Neuronal stem cell (in vitro differentiated cells): ENCODE measurements around the gene SPAG16.
A peak's percentile ranks its signal among the peaks of the same experiment; 100 is the strongest.

Experiments used
- DNase-seq: peaks from one replicate; pipeline ENCODE4 v3.0.0-alpha.2; 2013; ENCODE audit warnings: low spot score
- H2AFZ ChIP-seq: one replicate; pipeline ENCODE4 v1.6.1; 2013; ENCODE audit warnings: mild to moderate bottlenecking, low read length, inconsistent platforms
- H2AK5ac ChIP-seq: 2 replicates; pipeline ENCODE4 v1.6.1; 2013; ENCODE audit warnings: low read depth, mild to moderate bottlenecking, inconsistent platforms, low read length, moderate library complexity, mixed read lengths
- H2BK120ac ChIP-seq: 2 replicates; pipeline ENCODE4 v1.6.1; 2013; ENCODE audit warnings: low read depth, mild to moderate bottlenecking, inconsistent platforms, low read length, moderate library complexity, mixed read lengths
- H2BK12ac ChIP-seq: one replicate; pipeline ENCODE4 v1.6.1; 2013; ENCODE audit warnings: low read length, inconsistent platforms
- H2BK15ac ChIP-seq: 2 replicates; pipeline ENCODE4 v1.6.1; 2013; ENCODE audit warnings: mild to moderate bottlenecking, low read length, inconsistent platforms, mixed read lengths
- H2BK5ac ChIP-seq: one replicate; pipeline ENCODE4 v1.6.1; 2013; ENCODE audit warnings: inconsistent platforms, mild to moderate bottlenecking, low read length, moderate library complexity
- H3K14ac ChIP-seq: one replicate; pipeline ENCODE4 v1.6.1; 2013; ENCODE audit warnings: low read length, inconsistent platforms
- H3K18ac ChIP-seq: 2 replicates; pipeline ENCODE4 v1.6.1; 2013; ENCODE audit warnings: low read length, inconsistent platforms
- H3K23ac ChIP-seq: 2 replicates; pipeline ENCODE4 v1.6.1; 2013; ENCODE audit warnings: low read depth, mild to moderate bottlenecking, mixed read lengths, low read length, inconsistent platforms; ENCODE audit not compliant: poor library complexity
- H3K27ac ChIP-seq: replicated peaks from 3 replicates; pipeline ENCODE4 v1.5.1; 2013; ENCODE audit warnings: low read length, inconsistent platforms
- H3K27me3 ChIP-seq, 3 experiments: 2 replicates each; pipeline ENCODE4 v1.6.1; 2013; ENCODE audit warnings: low read length in 3 of 3, mild to moderate bottlenecking in 2 of 3, inconsistent platforms in 1 of 3, low read depth in 1 of 3, mixed read lengths in 1 of 3, moderate library complexity in 1 of 3; ENCODE audit not compliant: control insufficient read depth in 3 of 3, insufficient read depth in 3 of 3
- H3K36me3 ChIP-seq, 2 donors: replicated peaks in 1 of 2; 2 replicates each; pipeline ENCODE4 v1.6.1; 2013; ENCODE audit warnings: low read length in 2 of 2; ENCODE audit not compliant: control insufficient read depth in 2 of 2, insufficient read depth in 2 of 2
- H3K4ac ChIP-seq: 2 replicates; pipeline ENCODE4 v1.6.1; 2013; ENCODE audit warnings: inconsistent platforms, mild to moderate bottlenecking, low read length, moderate library complexity
- H3K4me1 ChIP-seq, 2 donors: 1 replicate in 1 of 2; 2 replicates in 1 of 2; pipeline ENCODE4 v1.6.1; 2013; ENCODE audit warnings: low read length in 2 of 2, low read depth in 1 of 2; ENCODE audit not compliant: control insufficient read depth in 2 of 2, insufficient read depth in 1 of 2
- H3K4me2 ChIP-seq: one replicate; pipeline ENCODE4 v1.6.1; 2013; ENCODE audit warnings: mild to moderate bottlenecking, low read length, inconsistent platforms; ENCODE audit not compliant: insufficient read depth, poor library complexity, severe bottlenecking
- H3K4me3 ChIP-seq, 2 donors: 2 replicates each; pipeline ENCODE4 v1.5.1; 2013; ENCODE audit warnings: low read length in 2 of 2, mild to moderate bottlenecking in 2 of 2, inconsistent platforms in 1 of 2, moderate library complexity in 1 of 2
- H3K79me1 ChIP-seq: one replicate; pipeline ENCODE4 v1.6.1; 2013; ENCODE audit warnings: low read depth, mild to moderate bottlenecking, inconsistent platforms, low read length, moderate library complexity
- H3K9ac ChIP-seq: one replicate; pipeline ENCODE4 v1.6.1; 2013; ENCODE audit warnings: mild to moderate bottlenecking, low read depth, low read length, inconsistent platforms; ENCODE audit not compliant: poor library complexity
- H3K9me3 ChIP-seq, 2 donors: replicated peaks in 1 of 2; 2 replicates each; pipeline versions ENCODE3 to v1.6.1; 2013; ENCODE audit warnings: low read length in 2 of 2, mild to moderate bottlenecking in 2 of 2, inconsistent platforms in 1 of 2, low read depth in 1 of 2, mixed read lengths in 1 of 2, moderate library complexity in 1 of 2; ENCODE audit not compliant: control insufficient read depth in 2 of 2, insufficient read depth in 1 of 2
- H4K8ac ChIP-seq: one replicate; pipeline ENCODE4 v1.6.1; 2013; ENCODE audit warnings: low read depth, mild to moderate bottlenecking, inconsistent platforms, low read length, moderate library complexity
- H4K91ac ChIP-seq: one replicate; pipeline ENCODE4 v1.6.1; 2013; ENCODE audit warnings: low read length, low read depth, mild to moderate bottlenecking, inconsistent platforms; ENCODE audit not compliant: poor library complexity
- WGBS, 2 donors: extraction: QIAGEN DNeasy Blood & Tissue Kit; methylation state at CpG; one replicate each; pipeline ENCODE4 v1.1.7; 2013; ENCODE audit warnings: missing lambda C conversion rate in 2 of 2, mixed read lengths in 1 of 2; ENCODE audit not compliant: insufficient read length in 2 of 2, insufficient replicate concordance in 1 of 2; ENCODE audit errors: extremely low coverage in 2 of 2; 5-methylcytosine and 5-hydroxymethylcytosine counted together

Gene SPAG16

GRCh38 chr2:213723041-213723560, 438.8 kb downstream of the SPAG16 start:
- Histone ChIP-seq H3K4me3 (no peak overlapping the region), H2BK12ac (no peak overlapping the region), H3K4me2 (no peak overlapping the region), H3K27me3 (no peaks in the 10 kb centered on the region), H2BK15ac (no peak overlapping the region), H3K23ac (no peak overlapping the region), H2BK120ac (no peak overlapping the region), H4K91ac (no peak overlapping the region), H3K18ac (no peak overlapping the region), H2AFZ (peak overlapping the region; percentile 55), H3K27ac (no peak overlapping the region), H3K9me3 (no peaks in the 10 kb centered on the region), H3K9ac (no peak overlapping the region), H2BK5ac (no peak overlapping the region), H3K4me1 (no peaks in the 10 kb centered on the region), H4K8ac (no peak overlapping the region), H3K36me3 (no peaks in the 10 kb centered on the region), H3K79me1 (no peaks in the 10 kb centered on the region), H2AK5ac (no peak overlapping the region), H3K4ac (no peak overlapping the region), H3K14ac (no peak overlapping the region)
- WGBS, 2 donors, result no CpG with 5 or more reads among the region's 2 CpGs
- DNase-seq, result no peak

DNA sequence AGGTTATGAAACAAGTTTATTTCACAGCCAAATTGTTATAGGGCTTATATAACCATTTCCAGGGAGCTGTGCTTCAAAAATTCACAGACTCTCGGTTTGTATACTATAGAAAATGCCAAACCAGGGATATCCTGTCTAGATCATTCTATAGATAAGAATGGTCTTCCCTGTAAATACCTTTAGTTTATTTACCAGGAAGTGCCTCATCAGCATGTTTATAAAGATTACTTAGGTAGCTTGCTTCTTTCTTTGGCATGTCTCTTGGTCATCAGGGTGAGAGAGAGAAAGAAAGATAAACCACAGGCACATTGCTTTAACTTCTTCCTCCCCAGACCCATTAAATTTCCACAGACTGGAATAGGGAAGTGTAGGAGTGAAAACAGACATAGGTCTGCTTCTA, 439.4 kb downstream of the SPAG16 start:
- Histone ChIP-seq H3K4ac (no peak overlapping the region), H2AK5ac (no peak overlapping the region), H3K4me1 (no peaks in the 10 kb centered on the region), H3K18ac (no peak overlapping the region), H2BK5ac (no peak overlapping the region), H3K4me3 (no peak overlapping the region), H3K79me1 (no peaks in the 10 kb centered on the region), H2BK15ac (no peak overlapping the region), H3K9me3 (no peaks in the 10 kb centered on the region), H4K91ac (no peak overlapping the region), H3K4me2 (no peak overlapping the region), H3K23ac (no peak overlapping the region), H3K9ac (no peak overlapping the region), H3K27me3 (no peaks in the 10 kb centered on the region), H2BK12ac (no peak overlapping the region), H2BK120ac (no peak overlapping the region), H3K27ac (no peak overlapping the region), H4K8ac (no peak overlapping the region), H3K36me3 (no peaks in the 10 kb centered on the region), H2AFZ (peak overlapping the region; percentile 55), H3K14ac (no peak overlapping the region)
- no CpG with 5 or more reads among the region's 1 CpG for WGBS, 2 donors
- no peak for DNase-seq

- H4K91ac ChIP-seq, result no peak overlapping the region
- no peak overlapping the region for H3K4me2 ChIP-seq
- no peak overlapping the region for H3K23ac ChIP-seq
- H3K18ac ChIP-seq, result no peak overlapping the region
- H2BK5ac ChIP-seq, result no peak overlapping the region
- DNase-seq, result no peak
- H3K27ac ChIP-seq, result no peak overlapping the region
- H3K9ac ChIP-seq, result no peak overlapping the region
- H3K4ac ChIP-seq, result no peak overlapping the region
- no peak overlapping the region for H2BK15ac ChIP-seq
- no peak overlapping the region for H2AK5ac ChIP-seq
- H3K4me1 ChIP-seq, result no peaks in the 10 kb centered on the region
- no peaks in the 10 kb centered on the region for H3K36me3 ChIP-seq
- H3K79me1 ChIP-seq, result no peaks in the 10 kb centered on the region
- no peaks in the 10 kb centered on the region for H3K9me3 ChIP-seq
- no peak overlapping the region for H2BK120ac ChIP-seq
- no peak overlapping the region for H3K4me3 ChIP-seq
- no peak overlapping the region for H2BK12ac ChIP-seq
- no peaks in the 10 kb centered on the region for H3K27me3 ChIP-seq
- WGBS, 2 donors, result no CpG with 5 or more reads among the region's 1 CpG
- no peak overlapping the region for H2AFZ ChIP-seq
- no peak overlapping the region for H4K8ac ChIP-seq
- H3K14ac ChIP-seq, result no peak overlapping the region
Measured at GRCh38 chr2:213726101-213726500, 441.8 kb downstream of the SPAG16 start.

DNA sequence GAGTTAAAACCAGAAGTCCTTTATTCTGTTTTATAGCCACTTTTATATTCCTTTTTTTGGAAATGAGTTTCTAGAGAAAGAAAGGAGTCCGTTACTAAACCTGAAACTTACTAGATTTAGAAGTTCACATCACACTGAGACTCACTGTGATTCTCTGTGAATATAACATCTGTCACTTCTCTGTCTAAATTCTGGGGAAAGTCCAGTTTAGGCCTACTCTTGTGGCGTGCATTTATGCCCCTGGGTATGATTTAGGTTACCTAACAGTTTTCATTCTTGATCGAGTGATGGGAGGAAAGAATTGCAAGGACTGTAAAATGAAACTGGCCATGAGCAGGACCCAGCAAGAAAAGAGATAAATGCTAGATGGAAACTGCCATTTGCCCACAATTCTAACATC, 449.6 kb downstream of the SPAG16 start:
- H2BK120ac ChIP-seq, result no peak overlapping the region
- no peak overlapping the region for H3K9ac ChIP-seq
- no peaks in the 10 kb centered on the region for H3K36me3 ChIP-seq
- H3K4me2 ChIP-seq, result no peak overlapping the region
- H4K8ac ChIP-seq, result no peak overlapping the region
- H3K4ac ChIP-seq, result no peak overlapping the region
- H3K4me1 ChIP-seq, result no peaks in the 10 kb centered on the region
- H3K4me3 ChIP-seq, result no peak overlapping the region
- H4K91ac ChIP-seq, result no peak overlapping the region
- no peaks in the 10 kb centered on the region for H3K27me3 ChIP-seq
- H3K14ac ChIP-seq, result no peak overlapping the region
- WGBS, 2 donors, result no CpG with 5 or more reads among the region's 3 CpGs
- no peak overlapping the region for H2BK5ac ChIP-seq
- no peak overlapping the region for H3K18ac ChIP-seq
- H2AK5ac ChIP-seq, result no peak overlapping the region
- H3K27ac ChIP-seq, result no peak overlapping the region
- H3K9me3 ChIP-seq, result no peaks in the 10 kb centered on the region
- no peak overlapping the region for H2BK12ac ChIP-seq
- H3K23ac ChIP-seq, result no peak overlapping the region
- H2AFZ ChIP-seq, result no peak overlapping the region
- no peak for DNase-seq
- no peaks in the 10 kb centered on the region for H3K79me1 ChIP-seq
- H2BK15ac ChIP-seq, result no peak overlapping the region
